GM10847 (cell line): Measurements from ENCODE around the gene EXOSC7.

ENCODE experiments used
- POLR2A ChIP-seq: IDR thresholded peaks from 2 replicates; pipeline ENCODE4 v1.6.1; 2011; ENCODE audit not compliant: insufficient read length; ENCODE audit errors: extremely low read depth

EXOSC7 gene

DNA sequence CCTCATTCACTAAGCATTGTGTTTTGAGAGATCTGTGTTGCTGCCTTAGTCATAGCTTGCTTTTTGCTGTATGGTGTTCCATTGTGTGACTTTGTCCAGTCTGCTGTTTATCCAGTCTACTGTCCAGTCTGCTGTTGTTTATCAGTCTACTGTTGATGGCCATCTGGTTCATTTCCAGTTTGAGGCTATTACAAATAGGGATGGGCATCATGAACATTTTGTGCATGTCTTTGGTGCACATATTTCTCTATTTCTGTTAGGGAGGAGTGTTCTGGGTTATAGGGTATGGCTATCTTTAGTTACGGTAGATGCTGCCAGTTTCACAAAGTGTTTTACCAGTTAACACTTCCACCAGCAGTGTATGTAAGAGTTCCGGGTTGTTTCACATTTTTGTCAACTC, 27.8 kb downstream of the EXOSC7 start:
- no peak for TF ChIP-seq POLR2A

DNA sequence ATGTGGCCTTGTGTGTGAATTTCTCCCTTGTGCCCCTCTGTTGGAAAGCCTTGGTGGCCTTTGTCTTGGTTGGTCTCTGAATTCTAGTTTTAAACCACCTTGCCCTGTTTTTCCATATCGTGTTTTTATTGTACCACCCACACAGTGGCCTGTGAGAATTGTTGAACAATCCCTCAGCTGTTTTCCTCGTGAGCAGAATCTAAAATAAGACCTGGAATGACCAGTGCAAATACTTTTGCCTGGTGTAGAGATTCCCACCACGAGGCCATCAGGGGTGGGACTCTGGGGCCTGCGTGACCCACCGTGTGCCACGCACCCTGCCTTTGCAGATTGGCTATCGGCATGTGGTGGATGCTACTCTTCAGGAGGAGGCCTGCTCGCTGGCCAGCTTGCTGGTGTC, 31.0 kb downstream of the EXOSC7 start:
- no peak for TF ChIP-seq POLR2A

DNA sequence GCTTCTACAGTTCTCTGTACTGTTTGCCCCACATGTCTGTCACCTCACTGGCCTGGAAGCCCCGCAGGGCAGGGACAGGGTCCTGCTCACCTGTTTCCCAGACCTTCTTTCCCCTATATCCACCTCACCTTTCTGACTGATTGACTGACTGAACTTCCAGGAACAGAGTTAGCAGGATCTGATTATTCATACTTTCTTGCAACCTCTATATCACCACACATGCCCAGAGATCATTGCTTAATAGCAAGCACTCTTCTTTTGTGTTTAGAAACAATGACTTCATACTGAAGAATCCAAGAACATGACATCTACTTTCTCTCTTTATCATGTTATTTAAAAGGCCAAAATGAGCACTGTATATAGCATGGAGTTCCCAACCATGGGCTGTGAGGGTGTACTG, 32.1 kb downstream of the EXOSC7 start:
- TF ChIP-seq POLR2A, result no peak

DNA sequence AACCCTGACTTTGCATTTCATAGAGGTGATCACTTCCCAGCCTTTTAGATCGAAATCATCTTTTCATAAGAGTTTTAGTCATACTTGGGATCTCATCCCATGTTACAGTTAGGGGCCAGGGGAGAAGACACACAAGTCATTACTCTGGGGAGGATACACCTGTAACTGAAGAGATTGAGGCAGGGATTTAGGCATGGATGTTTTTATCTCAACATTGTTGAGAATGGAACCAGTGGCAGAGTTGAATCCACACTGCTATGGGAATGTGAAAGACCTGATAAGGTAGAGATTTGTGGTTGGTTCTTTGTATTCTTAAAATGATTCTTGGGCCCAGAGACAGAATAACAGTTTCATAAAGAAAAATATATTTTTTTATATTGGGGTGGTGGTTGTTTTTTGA, 33.8 kb downstream of the EXOSC7 start:
- no peak for TF ChIP-seq POLR2A

DNA sequence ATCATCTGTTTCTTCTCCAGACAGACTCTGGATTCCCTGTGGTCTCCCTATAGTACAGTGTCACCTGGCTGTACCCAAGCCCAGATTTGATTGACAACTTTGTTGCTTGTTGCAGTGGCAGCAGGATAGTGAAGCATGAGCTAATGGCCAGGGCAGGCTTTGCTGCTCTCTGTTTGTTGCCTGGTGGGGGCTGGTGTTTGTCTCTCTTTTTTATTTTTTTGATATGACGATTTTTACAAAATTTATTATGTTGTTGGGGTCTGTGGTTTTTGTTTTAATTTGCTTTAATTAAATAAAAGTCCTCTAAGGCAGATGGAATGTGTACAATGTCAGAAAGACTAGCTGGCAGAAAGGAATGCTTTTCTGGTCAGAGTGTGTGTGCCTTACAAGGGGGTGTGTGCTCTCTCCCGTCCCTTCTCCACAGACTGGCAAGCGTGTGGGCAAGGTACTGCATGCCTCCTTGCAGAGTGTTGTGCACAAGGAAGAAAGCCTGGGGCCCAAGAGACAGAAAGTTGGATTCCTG, 34.8 kb downstream of the EXOSC7 start:
- TF ChIP-seq POLR2A, result no peak

DNA sequence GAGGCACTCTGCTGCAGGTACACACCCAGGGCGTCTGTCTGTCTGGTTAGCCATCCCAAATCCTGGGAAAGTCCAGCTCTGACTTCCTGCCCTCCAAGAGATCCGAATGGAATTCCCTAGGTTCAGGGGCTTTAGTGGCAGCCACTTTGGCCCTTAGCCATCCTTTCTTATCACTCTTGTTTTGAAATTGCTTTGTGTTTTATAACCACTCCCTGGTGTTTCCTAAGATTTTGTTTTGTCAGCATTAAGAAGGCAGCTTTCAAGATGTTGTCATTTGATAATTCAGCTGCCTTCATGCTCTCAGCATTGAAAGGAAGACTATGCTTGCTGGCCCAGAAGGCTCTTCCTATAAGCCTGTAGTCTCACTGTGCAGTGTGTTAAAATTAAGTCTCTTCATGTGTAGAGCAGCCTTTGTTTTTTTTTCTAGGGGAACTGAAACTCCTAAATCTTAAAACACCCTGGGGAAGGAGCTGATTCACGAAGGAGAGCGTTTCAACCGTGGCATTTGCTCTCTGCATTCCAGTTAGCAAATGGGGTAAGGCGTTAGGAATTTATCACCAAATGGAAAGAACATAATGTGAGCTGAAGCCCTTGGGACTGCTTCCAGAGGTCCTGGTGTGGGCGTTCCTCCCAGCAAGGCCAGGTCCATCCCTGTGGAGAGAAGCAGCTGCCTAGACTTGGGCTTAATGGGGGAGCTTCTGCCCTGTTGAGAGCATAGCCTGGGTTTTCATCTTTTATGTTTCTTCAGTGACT, 35.9 kb downstream of the EXOSC7 start:
- TF ChIP-seq POLR2A, result no peak

DNA sequence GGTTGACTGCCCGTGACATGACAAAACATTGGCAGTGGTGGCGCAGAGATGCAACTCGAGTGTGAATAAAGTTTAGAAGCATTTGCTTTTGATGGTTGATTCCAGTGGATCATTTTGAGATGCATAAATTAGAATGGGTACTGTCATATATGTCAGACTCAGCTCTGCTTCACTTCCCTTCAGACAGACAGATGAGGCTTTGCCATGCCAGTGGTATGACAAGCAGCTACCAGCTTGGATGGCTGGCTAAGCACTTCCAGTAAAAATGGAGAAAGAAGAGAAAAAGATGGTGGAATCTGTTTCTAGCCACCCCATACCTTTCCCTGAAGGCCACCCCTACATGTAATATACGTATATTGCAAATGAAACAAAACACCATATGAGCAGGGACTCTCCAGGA, 36.5 kb downstream of the EXOSC7 start:
- TF ChIP-seq POLR2A, result no peak

DNA sequence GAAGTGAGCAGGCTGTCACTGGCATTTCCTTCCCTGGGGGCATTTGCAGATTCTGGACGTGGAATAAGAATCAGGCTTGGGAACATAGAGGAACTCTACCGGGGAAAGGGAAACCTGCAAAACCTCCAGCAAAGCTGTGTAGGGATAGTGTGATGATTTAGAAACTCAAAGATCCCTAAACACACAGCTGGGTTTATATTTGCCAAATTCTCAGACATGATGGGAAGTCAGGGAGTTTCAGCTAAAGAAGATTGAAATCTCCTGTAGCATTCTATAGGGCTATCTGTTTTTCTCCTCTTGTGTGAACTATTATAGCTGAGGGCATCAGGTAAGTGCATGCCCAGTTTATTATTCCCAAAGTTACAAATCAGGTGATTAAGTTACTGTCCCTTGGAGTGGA, 40.9 kb downstream of the EXOSC7 start:
- no peak for TF ChIP-seq POLR2A

DNA sequence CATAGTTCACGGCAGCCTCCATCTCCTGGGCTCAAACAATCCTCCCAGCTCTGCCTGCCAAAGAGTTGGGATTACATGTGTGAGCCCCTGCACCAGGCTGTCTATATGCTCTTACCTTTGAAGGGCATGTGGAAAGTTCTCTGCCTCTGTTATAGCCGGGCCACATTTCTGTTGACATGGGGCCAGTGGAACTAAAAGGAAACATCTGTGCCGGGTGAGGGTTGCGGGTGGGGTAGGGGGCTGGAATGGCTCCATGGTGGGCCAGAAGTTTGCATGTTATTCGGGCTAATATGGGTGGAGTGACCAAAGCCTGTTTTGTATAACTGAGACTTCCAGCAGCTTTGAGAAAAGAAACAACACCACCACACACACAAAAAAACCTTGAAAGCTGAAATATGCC, 41.8 kb downstream of the EXOSC7 start:
- no peak for TF ChIP-seq POLR2A

DNA sequence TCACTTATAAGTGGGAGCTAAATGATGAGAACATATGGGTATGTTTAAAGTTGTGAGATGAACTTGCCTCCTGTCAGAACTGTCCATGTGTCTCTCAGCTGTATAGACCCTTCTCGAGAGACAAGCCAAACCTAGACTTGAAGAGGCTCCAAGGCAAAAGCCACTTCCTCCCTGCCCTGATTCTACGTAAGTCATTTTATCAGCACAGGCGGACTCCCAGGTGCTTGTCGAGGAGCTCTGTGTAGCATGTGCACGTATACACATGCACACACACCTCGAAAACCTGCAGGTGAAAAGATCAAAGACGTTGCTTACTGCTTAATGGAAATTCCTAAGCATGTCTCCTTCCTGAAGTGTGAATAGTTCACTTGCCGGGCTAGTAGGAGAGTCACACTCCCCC, 44.5 kb downstream of the EXOSC7 start:
- no peak for TF ChIP-seq POLR2A

DNA sequence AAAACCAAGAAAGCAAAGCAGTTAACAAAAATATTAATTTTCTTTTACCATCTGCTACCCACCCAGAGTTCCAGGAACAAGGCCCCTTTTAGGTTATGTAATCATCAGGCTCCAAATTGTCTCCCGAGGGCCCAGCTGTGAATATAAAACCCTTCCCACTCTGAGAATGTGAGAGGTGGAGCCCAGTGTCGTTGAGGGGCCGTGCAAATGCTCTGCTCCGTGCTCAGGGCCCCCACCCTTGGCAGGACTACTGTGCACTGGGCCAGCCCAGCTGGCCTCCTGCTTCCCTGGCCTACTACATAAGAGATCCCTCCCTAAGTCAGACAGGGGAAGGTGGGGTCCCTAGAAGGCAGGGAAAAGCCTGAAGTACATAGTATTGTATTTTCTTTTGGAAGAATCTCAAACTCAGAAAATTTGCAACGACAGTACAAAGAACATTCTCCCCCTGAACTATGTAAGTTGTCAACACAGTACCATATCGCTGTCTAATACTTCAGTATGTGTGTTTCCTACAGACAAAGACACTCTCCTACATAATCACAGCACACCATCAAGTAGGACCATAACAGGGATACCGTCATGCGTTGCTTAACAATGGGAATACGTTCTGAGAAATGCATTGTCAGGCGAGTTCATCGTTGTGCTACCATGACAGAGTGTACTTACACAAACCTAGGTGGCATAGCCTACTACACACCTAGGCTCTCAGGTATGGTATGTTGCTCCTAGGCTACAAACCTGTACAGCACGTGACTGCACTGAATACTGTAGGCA, 45.7 kb downstream of the EXOSC7 start:
- no peak for TF ChIP-seq POLR2A

DNA sequence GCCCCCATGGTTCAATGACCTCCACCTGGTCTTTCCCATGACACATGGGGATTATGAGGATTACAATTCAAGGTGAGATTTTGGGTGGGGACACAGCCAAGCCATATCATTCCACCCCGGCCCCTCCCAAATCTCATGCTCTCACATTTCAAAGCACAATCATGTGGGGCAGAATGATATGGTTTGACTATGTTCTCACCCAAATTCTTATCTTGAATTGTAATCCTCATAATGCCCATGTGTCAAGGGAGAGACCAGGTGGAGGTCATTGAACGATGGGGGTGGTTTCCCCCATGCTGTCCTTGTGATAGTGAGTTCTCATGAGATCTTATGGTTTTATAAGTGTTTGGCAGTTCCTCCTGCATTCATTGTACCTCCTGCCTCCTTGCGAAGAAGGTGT, 47.6 kb downstream of the EXOSC7 start:
- TF ChIP-seq POLR2A, result no peak

DNA sequence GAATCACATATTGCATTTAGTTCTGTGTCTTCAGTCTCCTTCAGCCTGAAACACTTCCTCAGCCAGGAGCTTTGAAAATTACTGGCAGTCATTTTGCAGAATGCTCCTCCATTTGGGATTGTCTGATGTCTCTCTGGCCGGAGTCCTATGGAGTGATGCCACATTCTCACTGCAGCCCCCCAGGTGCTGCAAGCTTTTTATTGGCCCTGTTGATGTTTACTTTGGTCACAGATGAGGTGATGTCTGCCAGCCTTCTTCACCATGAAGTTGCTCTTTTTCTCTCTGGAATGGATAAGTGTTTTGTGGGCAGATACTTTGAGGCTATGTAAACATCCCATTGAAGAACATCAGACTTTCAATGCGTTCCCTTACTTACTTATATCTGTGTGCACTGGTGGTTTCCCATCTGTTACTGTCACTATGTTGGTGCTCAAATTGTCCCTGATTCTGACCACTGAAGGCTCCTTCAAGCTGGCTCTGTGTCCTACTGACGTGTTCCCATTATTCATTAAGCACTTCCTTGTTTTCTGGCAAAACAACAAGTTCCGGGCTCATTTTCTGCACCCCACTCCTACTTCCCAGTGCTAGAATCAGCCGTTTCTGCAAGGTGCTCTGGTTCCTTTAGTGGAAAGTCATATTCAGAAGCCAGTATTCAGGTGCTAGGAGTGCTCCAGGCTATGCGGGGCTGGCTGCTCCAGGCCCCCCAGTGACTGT, 48.7 kb downstream of the EXOSC7 start:
- no peak for TF ChIP-seq POLR2A

DNA sequence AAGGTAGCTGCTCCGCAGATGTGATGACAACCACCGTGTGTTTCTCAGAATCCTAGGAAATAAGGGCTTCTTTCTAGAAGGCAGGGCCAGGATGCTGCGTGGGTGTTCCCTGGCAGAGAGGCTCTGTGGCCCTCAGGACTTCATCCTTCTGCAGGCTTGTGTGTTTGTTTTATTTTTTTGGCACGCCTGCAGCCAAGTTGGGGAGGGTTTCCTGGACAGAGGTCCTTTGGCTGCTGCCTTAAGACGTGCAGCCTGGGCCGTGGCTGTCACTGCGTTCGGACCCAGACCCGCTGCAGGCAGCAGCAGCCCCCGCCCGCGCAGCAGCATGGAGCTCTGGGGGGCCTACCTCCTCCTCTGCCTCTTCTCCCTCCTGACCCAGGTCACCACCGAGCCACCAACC, 50.0 kb downstream of the EXOSC7 start, which contains the start of gene CLEC3B:
CLEC3B (plus strand) TSS at position 266 of the 400 bp plus-strand sequence; CDS start at position 326, 60 bp downstream.
- no peak for TF ChIP-seq POLR2A

DNA sequence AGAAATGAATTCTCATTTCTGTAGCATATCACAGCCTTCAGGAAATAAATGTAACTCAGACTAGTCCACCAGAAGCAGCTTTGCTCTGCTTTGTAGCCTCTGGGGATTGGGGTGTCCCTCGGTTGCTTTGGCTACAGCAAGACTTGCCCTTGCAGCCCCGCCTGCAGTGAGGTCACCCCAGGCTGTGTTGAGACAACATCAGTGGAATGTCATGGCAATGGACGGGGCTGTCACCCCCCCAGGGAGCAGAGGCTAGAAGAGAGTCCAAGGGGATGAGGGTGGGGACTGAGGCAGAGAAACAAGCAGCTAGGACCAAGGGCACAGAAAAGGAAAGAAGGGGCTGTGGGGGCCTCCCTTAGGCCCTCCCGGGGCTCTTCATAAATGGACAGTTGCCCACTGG, 50.9 kb downstream of the EXOSC7 start:
- no peak for TF ChIP-seq POLR2A

DNA sequence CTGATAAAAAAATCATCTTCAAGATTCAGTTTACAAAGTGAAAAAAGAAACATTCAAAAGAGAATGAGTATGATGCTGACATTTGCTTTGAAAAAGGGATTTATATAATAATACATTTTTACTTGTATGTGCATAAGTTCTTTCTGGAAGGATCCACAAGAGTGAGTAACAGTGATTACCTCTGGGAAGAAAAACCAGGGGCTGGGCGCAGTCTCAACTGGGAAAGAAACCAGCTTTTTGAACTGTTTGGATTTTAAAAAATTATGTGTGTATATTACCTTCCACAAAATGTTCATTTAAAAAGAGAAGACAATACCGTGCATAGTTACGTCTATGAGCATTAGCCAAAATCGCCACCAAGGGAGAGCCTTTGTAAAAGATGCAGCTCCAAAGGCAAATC, 51.4 kb downstream of the EXOSC7 start:
- no peak for TF ChIP-seq POLR2A

DNA sequence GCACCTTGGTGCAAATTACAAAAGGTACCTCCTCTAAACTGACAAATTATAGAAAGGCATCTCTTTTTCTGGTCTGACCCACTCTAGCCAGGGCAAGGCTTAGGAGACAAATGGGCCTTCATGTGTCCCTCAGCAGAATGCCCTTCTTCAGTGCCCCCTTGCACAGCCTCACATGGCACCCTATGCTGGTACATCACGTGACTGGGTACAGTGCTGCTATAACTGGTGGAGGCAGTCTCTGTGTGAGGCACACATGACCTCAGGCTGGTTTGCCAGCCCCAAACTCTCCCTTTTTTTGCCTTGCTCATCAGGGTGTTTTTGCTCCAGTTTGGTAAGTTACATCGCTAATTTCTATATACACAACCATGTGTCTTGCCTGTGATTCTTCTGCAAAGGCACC, 53.2 kb downstream of the EXOSC7 start:
- TF ChIP-seq POLR2A, result no peak
